Caco-2 (cell line): ENCODE data around the gene ASTN2. TPM values are rescaled to one million over a fixed set of nuclear protein-coding genes. Genes with fewer than 3 reads are reported as not detected.

Source experiments
- BruUV-seq: library from RNA; stranded (reverse); fragments of 400-500 nt; replicated peaks from 2 replicates; lab custom pipeline; 2021; lab: Mats Ljungman, UMichigan
- CTCF ChIA-PET: fragments of 300-600 bp; sonication (Branson Sonifier 250); formaldehyde crosslinking; loops from one replicate; lab custom pipeline; 2022; ENCODE audit warnings: antibody characterized with exemption; lab: Charles Lee
- POLR2A ChIA-PET: fragments of 300-600 bp; sonication (Branson Sonifier 250); formaldehyde crosslinking; loops from one replicate; lab custom pipeline; 2022; ENCODE audit warnings: antibody characterized with exemption; lab: Charles Lee
- DNase-seq, 2 experiments: peaks; one replicate each; pipeline versions ENCODE4 v3.0.0 to v3.0.0-alpha.2; 2020 to 2022
- H3K27me3 ChIP-seq: replicated peaks from 2 replicates; pipeline ENCODE4 v1.6.0; 2011; ENCODE audit warnings: low read length; ENCODE audit not compliant: control insufficient read depth, insufficient read depth
- H3K36me3 ChIP-seq: 2 replicates; pipeline ENCODE4 v1.5.1; 2011; ENCODE audit warnings: low read length; ENCODE audit not compliant: control insufficient read depth, insufficient read depth
- H3K4me1 ChIP-seq: fragments of 250-450 bp; sonication (Bioruptor Pico); 2 replicates; pipeline ENCODE4 v1.5.1; 2020; ENCODE audit warnings: mild to moderate bottlenecking
- H3K4me3 ChIP-seq: 2 replicates; pipeline ENCODE4 v1.5.1; 2011; ENCODE audit warnings: low read depth, mild to moderate bottlenecking, control low read depth, low read length
- H3K9me3 ChIP-seq: fragments of 250-450 bp; sonication (Bioruptor Pico); 2 replicates; pipeline ENCODE4 v1.5.1; 2020; ENCODE audit warnings: mild to moderate bottlenecking, moderate library complexity
- H3K27ac Mint-ChIP-seq: one replicate; pipeline ENCODE4 v1.8.0; 2022; ENCODE audit warnings: mixed read lengths; ENCODE audit not compliant: unreplicated experiment
- H3K27me3 Mint-ChIP-seq: one replicate; pipeline ENCODE4 v1.8.0; 2022; ENCODE audit warnings: mixed read lengths; ENCODE audit not compliant: insufficient read depth, unreplicated experiment
- H3K36me3 Mint-ChIP-seq: one replicate; pipeline ENCODE4 v1.8.0; 2022; ENCODE audit warnings: mild to moderate bottlenecking, mixed read lengths; ENCODE audit not compliant: insufficient read depth, unreplicated experiment
- H3K4me1 Mint-ChIP-seq: one replicate; pipeline ENCODE4 v1.8.0; 2022; ENCODE audit warnings: low read depth, mixed read lengths; ENCODE audit not compliant: unreplicated experiment
- H3K4me3 Mint-ChIP-seq: one replicate; pipeline ENCODE4 v1.8.0; 2022; ENCODE audit warnings: mild to moderate bottlenecking, moderate library complexity, mixed read lengths; ENCODE audit not compliant: unreplicated experiment
- H3K9me3 Mint-ChIP-seq: one replicate; pipeline ENCODE4 v1.8.0; 2022; ENCODE audit warnings: mixed read lengths; ENCODE audit not compliant: unreplicated experiment
- intact Hi-C: fragments of 100-400 bp; cut with micrococcal nuclease; formaldehyde crosslinking; loops from one replicate; pipeline ENCODE4 v1.10.0; 2022; ENCODE audit not compliant: unreplicated experiment
- total RNA-seq: library from RNA; stranded (reverse); gene quantifications from 2 replicates; pipeline ENCODE4 v1.2.3, GENCODE V29; 2022
- TF ChIP-seq, protein P1 (sequence below), 2 experiments: fragments of 200-600 bp in 1 of 2; IDR thresholded peaks; 1 replicate in 1 of 2; 2 replicates in 1 of 2; pipeline versions ENCODE4 v1.5.1 to v1.8.0; 2011 to 2022; ENCODE audit warnings: antibody characterized with exemption in 1 of 2, control low read depth in 1 of 2, inconsistent platforms in 1 of 2, low read depth in 1 of 2, low read length in 1 of 2, mild to moderate bottlenecking in 1 of 2, moderate library complexity in 1 of 2; ENCODE audit not compliant: insufficient read depth in 1 of 2, severe bottlenecking in 1 of 2, unreplicated experiment in 1 of 2

ASTN2 gene
- total RNA-seq, 1 experiment from 2014 or later, result 12.7 TPM

DNA sequence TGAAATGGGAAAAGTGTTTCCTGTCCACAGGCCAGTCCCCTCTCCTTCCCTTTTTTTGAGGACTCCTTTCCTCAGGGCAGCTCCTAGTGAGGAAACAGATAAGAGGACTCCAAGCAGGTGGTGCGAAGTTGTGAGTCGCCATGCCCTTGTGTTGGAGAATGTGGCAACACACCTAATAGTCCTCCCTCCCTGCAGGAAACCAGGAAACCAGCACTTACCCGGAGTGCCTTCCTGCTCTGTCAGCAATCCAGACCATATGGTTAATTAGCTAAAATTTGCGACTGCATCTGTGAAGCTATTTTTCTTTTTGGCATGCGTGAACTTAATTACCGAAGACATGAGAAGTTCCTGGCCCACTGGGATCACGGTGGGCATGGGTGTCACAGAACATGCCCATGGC, 657.8 kb downstream of the ASTN2 start:
- no peaks in the 10 kb centered on the region for H3K9me3 Mint-ChIP-seq
- no TSS peak for BruUV-seq
- intact Hi-C loops, result no loop called here
- no peak overlapping the region for H3K27ac Mint-ChIP-seq
- H3K36me3 Mint-ChIP-seq, result no peaks in the 10 kb centered on the region
- no peaks in the 10 kb centered on the region for H3K27me3 ChIP-seq
- H3K4me1 ChIP-seq, result no peaks in the 10 kb centered on the region
- no peaks in the 10 kb centered on the region for H3K36me3 ChIP-seq
- POLR2A ChIA-PET, result no interaction called here
- no peaks in the 10 kb centered on the region for H3K9me3 ChIP-seq
- no peak overlapping the region for H3K4me3 Mint-ChIP-seq
- CTCF ChIA-PET, result no interaction called here
- no peak overlapping the region for H3K4me3 ChIP-seq
- H3K4me1 Mint-ChIP-seq, result no peaks in the 10 kb centered on the region
- H3K27me3 Mint-ChIP-seq, result peaks cover 19% of the 10 kb centered on the region
- TF ChIP-seq, protein P1, sequence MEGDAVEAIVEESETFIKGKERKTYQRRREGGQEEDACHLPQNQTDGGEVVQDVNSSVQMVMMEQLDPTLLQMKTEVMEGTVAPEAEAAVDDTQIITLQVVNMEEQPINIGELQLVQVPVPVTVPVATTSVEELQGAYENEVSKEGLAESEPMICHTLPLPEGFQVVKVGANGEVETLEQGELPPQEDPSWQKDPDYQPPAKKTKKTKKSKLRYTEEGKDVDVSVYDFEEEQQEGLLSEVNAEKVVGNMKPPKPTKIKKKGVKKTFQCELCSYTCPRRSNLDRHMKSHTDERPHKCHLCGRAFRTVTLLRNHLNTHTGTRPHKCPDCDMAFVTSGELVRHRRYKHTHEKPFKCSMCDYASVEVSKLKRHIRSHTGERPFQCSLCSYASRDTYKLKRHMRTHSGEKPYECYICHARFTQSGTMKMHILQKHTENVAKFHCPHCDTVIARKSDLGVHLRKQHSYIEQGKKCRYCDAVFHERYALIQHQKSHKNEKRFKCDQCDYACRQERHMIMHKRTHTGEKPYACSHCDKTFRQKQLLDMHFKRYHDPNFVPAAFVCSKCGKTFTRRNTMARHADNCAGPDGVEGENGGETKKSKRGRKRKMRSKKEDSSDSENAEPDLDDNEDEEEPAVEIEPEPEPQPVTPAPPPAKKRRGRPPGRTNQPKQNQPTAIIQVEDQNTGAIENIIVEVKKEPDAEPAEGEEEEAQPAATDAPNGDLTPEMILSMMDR (IDR thresholded peaks at IDR 0.05; ENCODE audit: insufficient read depth in 1 of 2, low read depth in 1 of 2, low read length in 1 of 2, severe bottlenecking in 1 of 2, unreplicated experiment in 1 of 2), result no peak
- DNase-seq, result no peak

DNA sequence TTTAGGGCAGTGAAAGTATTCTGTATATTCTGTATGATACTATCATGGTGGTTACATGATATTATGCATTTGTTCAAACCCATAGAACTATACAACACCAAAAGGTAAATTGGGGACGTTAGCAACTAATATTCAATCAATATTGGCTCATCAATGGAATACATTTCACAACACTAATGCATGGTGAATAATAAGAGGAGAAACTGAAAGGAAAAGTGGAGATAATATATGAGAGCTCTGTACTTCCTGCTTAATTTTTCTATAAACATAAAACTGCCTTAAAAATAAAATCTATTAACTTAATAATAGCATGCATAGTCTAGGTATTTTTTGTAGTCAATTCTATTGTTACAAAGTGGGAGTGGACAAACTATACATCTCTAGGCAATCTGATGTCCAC, 661.5 kb downstream of the ASTN2 start:
- no peak overlapping the region for H3K27ac Mint-ChIP-seq
- intact Hi-C loops, result no loop called here
- Histone ChIP-seq H3K9me3 (no peaks in the 10 kb centered on the region), H3K36me3 (no peaks in the 10 kb centered on the region), H3K4me3 (no peak overlapping the region), H3K27me3 (no peaks in the 10 kb centered on the region), H3K4me1 (no peaks in the 10 kb centered on the region)
- no peaks in the 10 kb centered on the region for H3K4me1 Mint-ChIP-seq
- no peaks in the 10 kb centered on the region for H3K9me3 Mint-ChIP-seq
- ChIA-PET CTCF (no interaction called here), POLR2A (no interaction called here)
- no TSS peak for BruUV-seq
- no peaks in the 10 kb centered on the region for H3K36me3 Mint-ChIP-seq
- H3K27me3 Mint-ChIP-seq, result peaks cover 16% of the 10 kb centered on the region
- TF ChIP-seq, protein P1 (IDR thresholded peaks at IDR 0.05; ENCODE audit: insufficient read depth in 1 of 2, low read depth in 1 of 2, low read length in 1 of 2, severe bottlenecking in 1 of 2, unreplicated experiment in 1 of 2), result no peak
- no peak for DNase-seq
- no peak overlapping the region for H3K4me3 Mint-ChIP-seq

DNA sequence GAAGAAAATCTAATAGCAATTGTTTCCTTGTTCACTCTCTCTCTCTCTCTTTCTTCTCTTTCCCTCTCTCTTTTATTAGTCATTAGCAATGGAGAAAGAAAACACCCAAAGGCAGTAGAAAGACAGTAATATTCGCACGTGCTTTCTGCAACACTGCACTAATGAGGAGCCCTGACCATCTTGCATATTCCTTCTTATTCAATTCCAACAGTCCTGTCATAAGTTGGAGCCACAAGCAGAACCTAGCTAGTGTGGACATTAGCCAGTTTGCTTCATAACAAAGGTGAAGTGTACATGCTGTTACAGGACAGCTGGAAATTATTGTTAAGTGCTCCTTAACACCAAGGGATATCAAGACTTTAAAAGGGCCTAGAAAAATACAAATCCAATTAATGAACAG, 664.3 kb downstream of the ASTN2 start:
- Histone ChIP-seq H3K4me3 (no peak overlapping the region), H3K27me3 (no peaks in the 10 kb centered on the region), H3K4me1 (no peaks in the 10 kb centered on the region), H3K9me3 (no peaks in the 10 kb centered on the region), H3K36me3 (no peaks in the 10 kb centered on the region)
- no TSS peak for BruUV-seq
- peaks cover 14% of the 10 kb centered on the region for H3K27me3 Mint-ChIP-seq
- intact Hi-C loops, result no loop called here
- no peak overlapping the region for H3K4me3 Mint-ChIP-seq
- H3K4me1 Mint-ChIP-seq, result no peaks in the 10 kb centered on the region
- H3K27ac Mint-ChIP-seq, result no peak overlapping the region
- TF ChIP-seq, protein P1 (IDR thresholded peaks at IDR 0.05; ENCODE audit: insufficient read depth in 1 of 2, low read depth in 1 of 2, low read length in 1 of 2, severe bottlenecking in 1 of 2, unreplicated experiment in 1 of 2), result no peak
- no peaks in the 10 kb centered on the region for H3K9me3 Mint-ChIP-seq
- no peak for DNase-seq
- no peaks in the 10 kb centered on the region for H3K36me3 Mint-ChIP-seq
- ChIA-PET POLR2A (no interaction called here), CTCF (no interaction called here)
